Measurements from ENCODE around the gene WFDC2.
"Not testable (repeated sequence)": the region's sequence is repeated elsewhere in the genome, so short reads cannot be mapped to it uniquely, and the experiment has no call there.

WFDC2 gene

GRCh38 chr20:45452238-45452637 is 17.3 kb upstream of the WFDC2 start:
- DNase-seq (ENCODE audit: low read depth), result no peak

GRCh38 chr20:45452772-45453691 is 16.5 kb upstream of the WFDC2 start:
- no peak for DNase-seq (ENCODE audit: low read depth)

- no peak for DNase-seq (ENCODE audit: low read depth)
These were observed 12.9 kb upstream of the WFDC2 start for GRCh38 chr20:45456632-45457031.

- DNase-seq (ENCODE audit: low read depth), result peak; percentile 17
These were observed 9.9 kb upstream of the WFDC2 start for GRCh38 chr20:45459606-45460005.

- no peak for DNase-seq (ENCODE audit: low read depth)
These were observed 8.3 kb upstream of the WFDC2 start for GRCh38 chr20:45461225-45461624.

GRCh38 chr20:45462711-45463509 is 6.6 kb upstream of the WFDC2 start:
- DNase-seq (ENCODE audit: low read depth), result no peak

- no peak for DNase-seq (ENCODE audit: low read depth)
These were observed 5.8 kb upstream of the WFDC2 start for GRCh38 chr20:45463709-45464108.

GRCh38 chr20:45465491-45466266 is 3.9 kb upstream of the WFDC2 start:
- DNase-seq (ENCODE audit: low read depth), result no peak

GRCh38 chr20:45467172-45467571 is 2.4 kb upstream of the WFDC2 start:
- DNase-seq (ENCODE audit: low read depth), result no peak

GRCh38 chr20:45467861-45468260 is 1.7 kb upstream of the WFDC2 start:
- DNase-seq (ENCODE audit: low read depth), result no peak

- no peak for DNase-seq (ENCODE audit: low read depth)
These were observed 844 bp downstream of the WFDC2 start for GRCh38 chr20:45470262-45470931.

- DNase-seq (ENCODE audit: low read depth), result no peak
These were observed 1.4 kb downstream of the WFDC2 start for GRCh38 chr20:45470937-45471336.

- DNase-seq (ENCODE audit: low read depth), result not testable (repeated sequence)
These were observed 2.7 kb downstream of the WFDC2 start for GRCh38 chr20:45472286-45472685.

- DNase-seq (ENCODE audit: low read depth), result not testable (repeated sequence)
These were observed 8.1 kb downstream of the WFDC2 start for GRCh38 chr20:45477530-45478148.

- DNase-seq (ENCODE audit: low read depth), result no peak
These were observed 10.3 kb downstream of the WFDC2 start for GRCh38 chr20:45479822-45480221.

- DNase-seq (ENCODE audit: low read depth), result no peak
These were observed 15.1 kb downstream of the WFDC2 start for GRCh38 chr20:45484676-45485075.

- DNase-seq (ENCODE audit: low read depth), result no peak
These were observed 15.8 kb downstream of the WFDC2 start for GRCh38 chr20:45485388-45485787.

- DNase-seq (ENCODE audit: low read depth), result no peak
These were observed 17.7 kb downstream of the WFDC2 start for GRCh38 chr20:45487231-45487635.

- DNase-seq (ENCODE audit: low read depth), result no peak
These were observed 19.6 kb downstream of the WFDC2 start for GRCh38 chr20:45489083-45489531.

GRCh38 chr20:45495501-45495941 is 26.0 kb downstream of the WFDC2 start:
- peak; percentile 59 for DNase-seq (ENCODE audit: low read depth)

- no peak for DNase-seq (ENCODE audit: low read depth)
These were observed 26.6 kb downstream of the WFDC2 start for GRCh38 chr20:45496166-45496565.
